ENCODE measurements around the gene OLFM1.
"Not testable (repeated sequence)": the region's sequence is repeated elsewhere in the genome, so short reads cannot be mapped to it uniquely, and the experiment has no call there.

OLFM1 gene

DNA sequence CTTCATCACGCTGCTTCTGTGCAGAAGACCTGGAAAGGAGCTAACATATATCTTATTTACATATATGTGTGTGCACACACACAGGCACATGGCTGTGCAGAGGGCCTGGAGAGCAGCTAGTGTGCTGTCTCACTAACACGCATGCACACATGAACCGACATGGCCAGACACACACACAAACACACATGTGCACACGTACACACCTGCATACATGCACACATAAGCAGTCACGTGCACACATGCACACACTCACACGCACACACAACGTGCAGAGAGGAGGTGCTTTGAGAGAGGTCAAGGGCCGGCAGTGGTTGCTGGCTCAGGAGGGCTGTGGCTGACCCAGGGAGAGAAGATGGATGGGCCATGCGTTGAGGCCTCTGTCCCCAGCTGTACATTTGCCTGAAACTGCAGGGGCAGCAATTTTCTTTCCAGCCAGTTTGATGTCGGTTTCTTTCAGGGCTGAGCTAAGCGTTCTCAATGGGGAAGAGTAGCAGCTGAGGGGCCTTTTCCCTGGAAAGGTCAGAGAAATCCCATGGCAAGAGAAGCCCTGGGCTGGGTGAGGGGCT lies 66.7 kb downstream of the OLFM1 start:
- no peak for DNase-seq (ENCODE audit: low read depth)

DNA sequence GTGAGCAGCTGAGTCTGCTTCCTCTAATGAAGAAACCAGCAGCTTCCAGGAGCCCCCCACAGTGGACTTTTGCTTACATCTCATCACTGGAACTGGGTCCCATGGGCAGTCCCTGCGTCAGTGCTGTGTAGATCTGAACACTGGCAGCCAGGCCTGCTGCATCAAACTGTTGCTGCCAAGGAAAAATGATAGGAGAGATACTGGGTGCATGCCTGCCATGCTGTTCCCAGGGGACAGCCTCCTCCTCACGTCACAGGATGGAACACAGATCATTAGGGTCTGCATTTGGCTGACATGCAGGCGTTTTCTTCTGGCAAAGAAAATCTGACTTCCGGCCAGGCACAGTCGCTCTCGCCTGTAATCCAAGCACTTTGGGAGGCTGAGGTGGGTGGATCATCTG lies 67.9 kb downstream of the OLFM1 start:
- DNase-seq (ENCODE audit: low read depth) = no peak

DNA sequence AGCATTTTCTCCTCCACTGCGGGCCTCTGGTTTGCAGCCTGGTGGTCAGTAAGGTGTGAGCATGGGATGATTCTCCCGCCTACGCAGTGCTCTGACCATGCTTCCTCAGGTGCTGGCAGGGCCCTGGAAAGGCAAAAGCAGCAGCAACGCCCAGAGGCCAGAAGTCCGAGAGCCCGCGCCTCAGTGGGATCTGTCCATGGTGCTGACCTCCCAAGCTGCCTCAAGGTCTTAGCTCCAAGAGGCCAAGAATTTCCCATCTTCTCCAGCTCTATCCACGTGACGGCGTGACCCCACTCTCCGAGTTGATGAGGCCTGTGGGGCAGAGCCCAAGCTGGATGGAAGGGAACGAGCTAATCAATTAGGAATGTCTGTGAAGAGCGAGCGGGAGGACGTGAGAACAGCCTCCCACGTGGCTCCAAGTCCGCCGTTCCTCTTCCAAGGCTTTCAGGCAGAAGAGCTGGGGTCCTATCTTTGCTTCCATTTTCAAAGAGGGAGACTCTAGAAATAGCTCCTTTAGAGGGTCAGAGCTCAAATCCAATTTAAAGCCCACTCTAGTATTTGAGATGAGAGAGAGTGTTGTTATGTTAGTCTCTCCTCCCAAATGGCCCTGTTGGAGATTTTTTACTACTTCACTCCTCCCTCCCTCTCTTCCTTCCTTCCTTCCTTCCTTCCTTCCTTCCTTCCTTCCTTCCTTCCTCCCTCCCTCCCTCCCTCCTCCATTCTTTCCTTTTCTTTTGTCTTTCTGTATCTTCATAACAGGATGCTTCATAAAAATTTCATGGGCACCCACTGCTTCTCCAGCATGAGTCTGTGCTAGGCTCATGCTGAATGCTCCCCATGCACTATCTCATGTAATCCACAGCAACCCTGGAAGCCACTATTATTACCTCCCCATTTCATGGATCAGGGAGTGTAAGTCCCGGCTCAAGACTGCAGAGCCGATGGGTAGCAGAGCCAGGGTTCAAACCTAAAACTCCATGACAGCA lies 69.3 kb downstream of the OLFM1 start:
- DNase-seq (ENCODE audit: low read depth) = no peak

GRCh38 chr9:135157856-135158563 lies 70.5 kb downstream of the OLFM1 start:
- DNase-seq (ENCODE audit: low read depth) = no peak

- DNase-seq (ENCODE audit: low read depth) = no peak
Measured at GRCh38 chr9:135158564-135158937, 71.1 kb downstream of the OLFM1 start.

DNA sequence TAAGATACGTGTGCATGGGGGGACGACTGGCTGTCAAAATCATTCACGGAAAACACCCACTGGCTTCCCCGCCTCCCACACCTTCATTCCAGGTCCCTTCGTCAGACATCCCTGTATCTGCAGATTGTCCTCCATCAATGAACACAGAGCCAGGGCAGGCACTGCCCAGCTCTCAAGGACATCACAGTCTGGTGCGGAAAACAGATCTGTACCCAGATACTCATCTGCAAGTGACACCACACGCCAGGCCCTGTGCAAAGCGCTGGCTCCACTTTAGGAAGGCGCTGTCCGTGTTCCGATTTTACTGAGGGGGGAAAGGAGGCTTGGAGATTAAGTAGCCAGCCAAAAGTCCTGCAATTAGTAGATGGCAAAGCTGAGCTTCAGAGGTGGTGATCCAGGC lies 72.3 kb downstream of the OLFM1 start:
- DNase-seq (ENCODE audit: low read depth) = no peak

DNA sequence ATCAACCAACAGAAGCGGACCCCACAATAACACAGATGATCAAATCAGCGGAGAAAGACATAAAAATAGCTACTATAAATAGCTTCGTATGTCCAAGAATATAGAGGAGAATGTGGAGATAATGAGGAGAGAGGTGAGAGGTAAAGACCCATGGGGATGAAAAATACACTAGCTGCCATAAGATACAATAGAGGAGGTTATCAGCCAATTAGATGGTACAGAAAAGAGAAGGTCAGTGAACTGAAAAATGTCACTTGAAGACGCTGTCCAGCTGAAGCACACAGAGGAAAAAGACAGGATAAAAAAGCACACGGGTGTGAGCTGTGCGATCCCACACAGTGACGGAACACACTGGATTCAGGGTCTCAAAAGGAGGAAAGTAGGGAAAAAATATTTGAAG lies 73.4 kb downstream of the OLFM1 start:
- no peak for DNase-seq (ENCODE audit: low read depth)

- not testable (repeated sequence) for DNase-seq (ENCODE audit: low read depth)
Measured at GRCh38 chr9:135162599-135162998, 75.1 kb downstream of the OLFM1 start.

DNA sequence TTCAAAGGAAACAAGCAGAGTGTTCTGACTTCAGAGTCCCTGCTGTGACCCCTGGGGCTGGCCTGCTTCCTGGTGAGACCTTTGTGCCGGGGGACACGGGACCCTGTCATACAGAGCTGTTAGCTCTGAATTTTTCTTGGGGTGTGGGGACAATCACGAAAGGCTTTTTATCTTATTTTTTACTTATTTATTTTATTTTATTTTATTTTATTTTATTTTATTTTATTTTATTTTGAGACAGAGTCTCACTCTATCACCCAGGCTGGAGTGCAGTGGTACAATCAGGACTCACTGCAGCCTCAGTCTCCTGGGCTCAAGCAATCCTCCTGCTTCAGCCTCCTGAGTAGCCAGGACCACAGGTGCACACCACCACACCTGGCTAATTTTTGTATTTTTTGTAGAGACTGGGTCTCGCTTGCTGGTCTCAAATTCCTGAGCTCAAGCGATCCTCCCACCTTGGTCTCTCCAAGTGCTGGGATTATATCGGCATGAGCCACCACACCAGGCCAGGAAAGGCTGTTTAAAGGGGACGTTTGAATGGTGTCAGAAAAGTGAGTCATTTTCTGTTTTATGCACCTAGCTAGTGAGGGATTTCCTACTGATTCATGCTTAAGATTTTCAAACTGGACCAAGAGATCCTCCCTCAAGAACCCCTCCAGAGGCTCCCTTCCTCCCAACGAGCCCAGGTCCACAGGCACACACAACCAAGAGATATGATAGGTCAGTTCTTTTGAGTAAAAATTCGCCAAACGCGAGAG lies 75.7 kb downstream of the OLFM1 start:
- DNase-seq (ENCODE audit: low read depth) = no peak

- DNase-seq (ENCODE audit: low read depth) = no peak
Measured at GRCh38 chr9:135164036-135164435, 76.6 kb downstream of the OLFM1 start.

GRCh38 chr9:135165003-135165711 lies 77.7 kb downstream of the OLFM1 start:
- DNase-seq (ENCODE audit: low read depth) = no peak

DNA sequence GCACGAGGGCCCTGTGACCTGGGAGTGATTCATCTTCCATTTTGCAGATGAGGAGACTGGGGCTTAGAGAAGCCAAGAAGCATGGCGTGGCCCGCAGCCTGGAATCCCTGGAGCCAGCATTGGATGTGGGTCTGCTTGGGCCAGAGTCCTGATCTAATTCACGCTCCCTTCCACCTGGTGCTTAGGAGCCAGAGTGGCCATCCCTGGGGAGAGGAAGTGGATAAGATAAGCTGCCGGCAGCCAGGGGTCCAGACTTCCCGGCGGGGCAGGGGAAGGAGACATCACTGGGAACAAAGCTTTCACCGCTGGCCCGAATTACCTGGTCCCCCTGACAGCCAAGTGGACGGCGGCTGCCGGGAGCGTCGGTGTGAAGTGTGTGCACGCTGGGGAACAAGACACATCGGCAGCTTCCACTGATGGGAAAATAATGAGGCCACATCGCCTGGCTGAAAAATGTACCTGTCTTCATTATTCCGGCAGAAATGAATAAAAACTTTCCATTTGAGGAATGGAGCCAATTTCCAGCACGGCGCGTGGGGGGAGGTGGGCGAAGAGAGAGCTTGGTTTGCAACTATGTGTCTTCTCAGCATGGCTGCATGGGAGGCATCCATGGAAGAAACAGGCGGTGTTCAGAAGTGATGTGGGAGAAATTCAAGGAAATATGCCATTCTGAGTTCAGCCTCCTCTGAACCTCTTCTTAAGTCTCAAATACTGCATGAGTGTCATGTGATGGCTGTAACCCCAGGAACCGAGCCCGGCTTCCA lies 78.5 kb downstream of the OLFM1 start:
- DNase-seq (ENCODE audit: low read depth) = no peak

DNA sequence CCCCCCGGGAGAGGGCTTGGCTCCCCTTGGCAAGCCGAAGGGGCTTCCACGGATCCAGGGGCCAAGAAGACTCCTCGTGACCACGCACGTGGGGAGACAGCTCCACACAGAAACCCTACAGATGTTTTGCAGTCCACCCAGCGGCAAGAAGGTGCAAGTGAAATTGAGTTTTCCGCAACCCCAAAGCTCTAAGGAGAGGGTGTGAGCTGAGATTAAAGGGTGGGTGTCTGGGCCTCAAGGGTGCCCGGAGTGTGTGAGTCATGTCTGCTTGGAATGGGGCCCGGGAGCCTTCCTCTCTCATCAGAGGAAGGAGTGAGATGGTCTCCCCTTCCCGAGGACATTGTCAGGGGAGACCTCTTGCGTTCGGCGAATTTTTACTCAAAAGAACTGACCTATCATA lies 79.1 kb downstream of the OLFM1 start:
- DNase-seq (ENCODE audit: low read depth) = no peak

- DNase-seq (ENCODE audit: low read depth) = no peak
Measured at GRCh38 chr9:135167356-135167755, 79.9 kb downstream of the OLFM1 start.

- DNase-seq (ENCODE audit: low read depth) = no peak
Measured at GRCh38 chr9:135167849-135168655, 80.6 kb downstream of the OLFM1 start.

GRCh38 chr9:135169709-135170226 lies 82.3 kb downstream of the OLFM1 start:
- no peak for DNase-seq (ENCODE audit: low read depth)

DNA sequence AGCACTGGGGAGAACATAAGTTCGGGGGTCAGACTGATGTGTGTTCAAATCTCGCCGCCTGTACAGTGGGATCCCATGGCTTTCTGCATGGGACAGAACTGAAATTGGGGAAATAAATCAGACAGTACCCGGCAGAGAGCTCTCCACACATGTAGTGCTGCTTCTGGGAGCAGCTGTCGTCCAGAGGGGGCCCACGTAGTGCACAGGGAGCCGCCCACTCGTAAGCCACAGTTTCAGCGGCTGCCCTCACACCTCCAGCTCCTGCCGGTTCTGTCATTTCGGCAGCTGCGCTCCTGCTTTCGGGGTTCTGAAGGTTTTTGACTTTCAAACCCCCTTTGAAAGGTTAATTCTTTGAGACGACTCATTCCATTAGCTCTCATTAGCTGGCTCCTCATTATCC lies 83.1 kb downstream of the OLFM1 start:
- no peak for DNase-seq (ENCODE audit: low read depth)
